Esophagus (tissue), 2 donors: Measurements from ENCODE around the gene KLK2. TPM values are rescaled to one million over a fixed set of nuclear protein-coding genes. Genes with fewer than 3 reads are reported as not detected.

ENCODE experiments used
- H3K27ac ChIP-seq, 2 donors: one replicate each; pipeline ENCODE4 v1.5.1; 2013; ENCODE audit warnings: low read depth in 2 of 2, mild to moderate bottlenecking in 2 of 2, inconsistent platforms in 1 of 2, low read length in 1 of 2, moderate library complexity in 1 of 2
- H3K27me3 ChIP-seq, 2 donors: one replicate each; pipeline ENCODE4 v1.6.1; 2013; ENCODE audit warnings: low read length in 2 of 2, control low read depth in 1 of 2, mild to moderate bottlenecking in 1 of 2; ENCODE audit not compliant: insufficient read depth in 2 of 2, control insufficient read depth in 1 of 2
- H3K36me3 ChIP-seq, 2 donors: one replicate each; pipeline ENCODE4 v1.6.1; 2013; ENCODE audit warnings: low read length in 1 of 2; ENCODE audit not compliant: control insufficient read depth in 2 of 2, insufficient read depth in 2 of 2
- H3K4me1 ChIP-seq, 2 donors: one replicate each; pipeline ENCODE4 v1.6.1; 2013; ENCODE audit warnings: low read length in 1 of 2; ENCODE audit not compliant: control insufficient read depth in 2 of 2, insufficient read depth in 2 of 2
- H3K4me3 ChIP-seq, 2 donors: one replicate each; pipeline ENCODE4 v1.5.1; 2013; ENCODE audit warnings: low read length in 2 of 2, mild to moderate bottlenecking in 2 of 2, low read depth in 1 of 2, moderate library complexity in 1 of 2
- H3K9me3 ChIP-seq, 2 donors: one replicate each; pipeline ENCODE4 v1.6.1; 2013; ENCODE audit warnings: mild to moderate bottlenecking in 2 of 2, low read depth in 1 of 2, low read length in 1 of 2, moderate library complexity in 1 of 2; ENCODE audit not compliant: control insufficient read depth in 2 of 2, insufficient read depth in 1 of 2
- WGBS, 2 donors: extraction: QIAGEN DNeasy Blood & Tissue Kit; methylation state at CpG; one replicate each; pipeline ENCODE4 v1.1.7; 2013; 5-methylcytosine and 5-hydroxymethylcytosine counted together
- polyA plus RNA-seq, 2 donors: library from polyadenylated mRNA; stranded (reverse); fragments of 200-250 nt; gene quantifications; one replicate each; pipeline ENCODE4 v1.2.3, GENCODE V29; 2013
- donor health status: healthy with polysubstance abuse.
- donor health status: Bipolar disorder and iron deficiency.

The KLK2 gene
- polyA plus RNA-seq, 2 donors, result not detected

- 23 to 29% methylated on average over 13 of the region's 13 CpGs for WGBS, 2 donors
- Histone ChIP-seq H3K27me3 (no peaks in the 10 kb centered on the region), H3K27ac (no peak overlapping the region), H3K4me1 (peaks cover 0 to 5% of the 10 kb centered on the region in 2 donors), H3K36me3 (no peaks in the 10 kb centered on the region), H3K9me3 (no peaks in the 10 kb centered on the region), H3K4me3 (peak overlapping the region; percentile 49 to 62)
Measured at GRCh38 chr19:50835103-50835784, 38.0 kb upstream of the KLK2 start.

GRCh38 chr19:50835785-50836542 is 37.3 kb upstream of the KLK2 start:
- H3K4me3 ChIP-seq, result peak overlapping the region; percentile 49 to 62
- H3K27ac ChIP-seq, result no peak overlapping the region
- H3K27me3 ChIP-seq, result no peaks in the 10 kb centered on the region
- H3K9me3 ChIP-seq, result no peaks in the 10 kb centered on the region
- WGBS, 2 donors, result 3% methylated on average over 58 to 67 of the region's 67 CpGs
- H3K36me3 ChIP-seq, result no peaks in the 10 kb centered on the region
- peaks cover 0 to 5% of the 10 kb centered on the region in 2 donors for H3K4me1 ChIP-seq

- no peak overlapping the region for H3K4me3 ChIP-seq
- H3K27me3 ChIP-seq, result no peaks in the 10 kb centered on the region
- H3K27ac ChIP-seq, result no peak overlapping the region
- peaks cover 0 to 5% of the 10 kb centered on the region in 2 donors for H3K4me1 ChIP-seq
- H3K36me3 ChIP-seq, result no peaks in the 10 kb centered on the region
- 32 to 46% methylated on average over 19 of the region's 19 CpGs for WGBS, 2 donors
- no peaks in the 10 kb centered on the region for H3K9me3 ChIP-seq
Measured at GRCh38 chr19:50836543-50837195, 36.6 kb upstream of the KLK2 start.

- 58 to 59% methylated on average over 10 of the region's 10 CpGs for WGBS, 2 donors
- H3K27ac ChIP-seq, result no peak overlapping the region
- no peak overlapping the region for H3K4me3 ChIP-seq
- H3K4me1 ChIP-seq, result peaks cover 0 to 5% of the 10 kb centered on the region in 2 donors
- no peaks in the 10 kb centered on the region for H3K27me3 ChIP-seq
- no peaks in the 10 kb centered on the region for H3K36me3 ChIP-seq
- peaks cover 0 to under 1% of the 10 kb centered on the region in 2 donors for H3K9me3 ChIP-seq
Measured at GRCh38 chr19:50837300-50837699, 35.9 kb upstream of the KLK2 start.

- H3K4me1 ChIP-seq, result peaks cover 0 to 5% of the 10 kb centered on the region in 2 donors
- H3K9me3 ChIP-seq, result peaks cover 0 to 2% of the 10 kb centered on the region in 2 donors
- no peaks in the 10 kb centered on the region for H3K36me3 ChIP-seq
- no peaks in the 10 kb centered on the region for H3K27me3 ChIP-seq
- no peak overlapping the region for H3K27ac ChIP-seq
- WGBS, 2 donors, result 16 to 19% methylated on average over 6 of the region's 6 CpGs
- H3K4me3 ChIP-seq, result no peak overlapping the region
Measured at GRCh38 chr19:50838239-50838638, 35.0 kb upstream of the KLK2 start.

- Histone ChIP-seq H3K9me3 (peaks cover 4 to 7% of the 10 kb centered on the region in 2 donors), H3K27me3 (no peaks in the 10 kb centered on the region), H3K4me1 (peaks cover 0 to 5% of the 10 kb centered on the region in 2 donors), H3K27ac (no peak overlapping the region), H3K36me3 (no peaks in the 10 kb centered on the region), H3K4me3 (no peak overlapping the region)
- WGBS, 2 donors, result 80 to 83% methylated on average over 10 of the region's 10 CpGs
Measured at GRCh38 chr19:50839712-50840655, 33.3 kb upstream of the KLK2 start.

GRCh38 chr19:50842130-50842529 is 31.1 kb upstream of the KLK2 start:
- Histone ChIP-seq H3K36me3 (no peaks in the 10 kb centered on the region), H3K9me3 (peaks cover 4 to 7% of the 10 kb centered on the region in 2 donors), H3K4me3 (no peak overlapping the region), H3K4me1 (no peaks in the 10 kb centered on the region), H3K27ac (no peak overlapping the region), H3K27me3 (no peaks in the 10 kb centered on the region)
- WGBS, 2 donors, result 70 to 72% methylated on average over 6 of the region's 6 CpGs

- H3K4me1 ChIP-seq, result no peaks in the 10 kb centered on the region
- no peak overlapping the region for H3K27ac ChIP-seq
- H3K4me3 ChIP-seq, result no peak overlapping the region
- no peaks in the 10 kb centered on the region for H3K36me3 ChIP-seq
- WGBS, 2 donors, result 93 to 96% methylated on average over 2 of the region's 2 CpGs
- H3K9me3 ChIP-seq, result peaks cover 4 to 7% of the 10 kb centered on the region in 2 donors
- no peaks in the 10 kb centered on the region for H3K27me3 ChIP-seq
Measured at GRCh38 chr19:50843205-50843604, 30.0 kb upstream of the KLK2 start.

- H3K9me3 ChIP-seq, result peaks cover 4 to 7% of the 10 kb centered on the region in 2 donors
- H3K36me3 ChIP-seq, result no peaks in the 10 kb centered on the region
- WGBS, 2 donors, result 74 to 75% methylated on average over 7 of the region's 7 CpGs
- H3K27me3 ChIP-seq, result no peaks in the 10 kb centered on the region
- H3K4me3 ChIP-seq, result no peak overlapping the region
- H3K27ac ChIP-seq, result no peak overlapping the region
- H3K4me1 ChIP-seq, result no peaks in the 10 kb centered on the region
Measured at GRCh38 chr19:50843701-50844221, 29.5 kb upstream of the KLK2 start.
